Activated naive CD4-positive, alpha-beta T cell treated with anti-CD3 and anti-CD28 coated beads, Interleukin-2, amount 10 ng/mL, durations not matched to agents 5 hours and 36 hours (primary cell): ENCODE data around the gene TRIM68. TPM values are rescaled to one million over a fixed set of nuclear protein-coding genes. Genes with fewer than 3 reads are reported as not detected.

Experiments
- total RNA-seq, 2 experiments: library from RNA; stranded (reverse); gene quantifications; one replicate each; pipeline ENCODE4 v1.2.3, GENCODE V29; 2021

The TRIM68 gene, protein sequence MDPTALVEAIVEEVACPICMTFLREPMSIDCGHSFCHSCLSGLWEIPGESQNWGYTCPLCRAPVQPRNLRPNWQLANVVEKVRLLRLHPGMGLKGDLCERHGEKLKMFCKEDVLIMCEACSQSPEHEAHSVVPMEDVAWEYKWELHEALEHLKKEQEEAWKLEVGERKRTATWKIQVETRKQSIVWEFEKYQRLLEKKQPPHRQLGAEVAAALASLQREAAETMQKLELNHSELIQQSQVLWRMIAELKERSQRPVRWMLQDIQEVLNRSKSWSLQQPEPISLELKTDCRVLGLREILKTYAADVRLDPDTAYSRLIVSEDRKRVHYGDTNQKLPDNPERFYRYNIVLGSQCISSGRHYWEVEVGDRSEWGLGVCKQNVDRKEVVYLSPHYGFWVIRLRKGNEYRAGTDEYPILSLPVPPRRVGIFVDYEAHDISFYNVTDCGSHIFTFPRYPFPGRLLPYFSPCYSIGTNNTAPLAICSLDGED
- 10 to 100 TPM; 11.6 to 14.0 TPM for total RNA-seq

DNA sequence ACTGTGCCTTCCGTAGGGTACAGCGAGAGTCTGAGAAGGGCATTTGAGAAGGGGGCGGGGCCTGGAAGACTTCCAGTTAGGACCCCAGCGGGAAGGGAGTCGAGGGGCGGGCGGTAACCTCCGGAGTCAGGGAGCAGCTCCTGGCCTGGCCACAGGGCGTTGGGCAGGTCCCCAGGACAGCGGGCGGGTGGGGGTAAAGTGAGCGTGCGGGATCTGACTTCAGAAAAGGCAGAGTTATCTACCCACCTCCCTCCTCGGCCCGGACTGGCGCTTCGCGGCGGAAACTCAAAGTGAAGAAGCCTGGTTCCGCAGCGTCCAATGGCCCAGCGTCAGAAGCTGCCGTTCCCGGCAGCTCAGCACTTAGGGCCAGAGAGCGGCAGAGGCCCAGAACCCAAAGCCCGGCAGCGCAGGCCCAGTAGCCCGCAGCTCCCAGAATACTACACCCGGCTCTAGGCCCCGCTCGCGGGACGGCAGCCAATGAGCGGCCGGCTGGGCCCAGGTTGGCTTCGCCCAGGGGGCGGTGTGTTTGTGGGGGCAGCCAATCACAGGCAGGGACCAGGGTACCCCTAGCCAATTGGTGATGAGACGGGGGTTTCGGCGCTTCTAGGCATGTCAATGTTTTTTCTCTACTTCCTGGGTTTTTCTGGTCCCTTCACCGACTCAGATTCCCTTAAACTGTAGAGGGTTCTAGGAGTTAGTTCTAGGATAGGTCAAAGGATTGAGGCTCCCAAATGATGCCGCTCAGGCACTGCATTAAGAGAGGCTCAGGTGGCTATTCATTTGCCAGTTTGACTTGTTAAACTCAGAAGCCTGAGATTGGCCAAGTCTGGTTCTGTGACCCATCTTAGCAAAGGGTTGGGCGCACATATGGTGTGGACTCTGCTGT is at the start of gene TRIM68:
Gene TRIM68 (minus strand): TSS at position 451 of the 886 bp plus-strand sequence. CDS start 2,727 bp downstream, outside the sequence.

DNA sequence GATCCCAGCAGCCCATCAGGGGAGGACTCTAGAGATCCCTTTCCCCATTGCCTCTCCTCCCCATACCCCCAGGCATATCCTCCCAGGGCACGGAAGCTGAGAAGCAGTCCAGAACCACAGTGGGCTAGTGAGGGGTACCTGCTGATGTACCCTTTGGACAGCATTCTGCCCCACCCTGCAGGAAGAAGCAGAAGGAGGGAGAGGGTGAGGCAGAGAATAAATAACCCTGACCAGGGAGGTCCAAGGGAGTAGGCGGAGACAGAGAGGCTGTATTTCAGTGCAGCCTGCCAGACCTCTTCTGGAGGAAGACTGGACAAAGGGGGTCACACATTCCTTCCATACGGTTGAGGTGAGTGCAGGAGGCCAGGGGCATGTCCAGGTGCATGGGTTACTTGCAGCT is 35.7 kb upstream of the TRIM68 start, which contains the start of gene OR51E1:
Gene OR51E1 (plus strand): TSS at position 301 of the 400 bp plus-strand sequence. CDS start 8,545 bp downstream, outside the sequence.

DNA sequence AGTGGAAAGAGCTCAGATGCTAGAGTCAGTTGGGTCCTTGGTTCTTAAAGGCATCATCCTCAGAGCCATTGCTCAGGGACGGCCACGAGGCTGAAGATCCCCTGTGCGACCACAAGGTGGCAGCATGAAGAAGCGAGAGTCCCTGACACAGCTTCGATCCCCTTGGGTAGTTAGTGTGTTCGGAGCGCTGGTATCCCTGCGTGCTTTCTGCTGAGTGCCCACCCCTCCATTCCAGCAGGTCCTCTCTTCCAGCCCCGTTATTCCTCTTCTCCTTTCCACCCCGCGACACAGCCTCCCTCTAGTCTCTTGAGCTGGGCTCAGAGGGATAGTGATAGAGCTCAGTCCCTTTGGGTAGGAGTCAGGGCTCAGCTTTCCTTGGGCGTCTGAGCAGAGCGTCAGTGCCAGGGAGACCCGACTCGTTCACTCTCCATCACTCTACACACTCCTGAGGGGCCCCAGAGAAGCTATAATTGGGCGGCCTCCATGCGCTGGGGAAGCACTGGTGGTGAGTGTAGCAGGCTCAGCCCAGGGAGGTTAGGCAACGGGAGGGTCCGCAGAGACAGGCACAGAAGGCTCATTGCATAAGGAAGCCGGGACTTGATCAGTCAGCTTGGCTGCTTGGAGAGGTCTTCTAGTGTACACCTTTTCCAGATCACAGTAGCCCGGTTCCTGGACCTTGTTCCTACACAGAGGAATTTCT is 29.1 kb upstream of the TRIM68 start, which contains the start of gene OR51D1:
Gene OR51D1 (plus strand): TSS at position 516 of the 700 bp plus-strand sequence. CDS start 2,314 bp downstream, outside the sequence.

DNA sequence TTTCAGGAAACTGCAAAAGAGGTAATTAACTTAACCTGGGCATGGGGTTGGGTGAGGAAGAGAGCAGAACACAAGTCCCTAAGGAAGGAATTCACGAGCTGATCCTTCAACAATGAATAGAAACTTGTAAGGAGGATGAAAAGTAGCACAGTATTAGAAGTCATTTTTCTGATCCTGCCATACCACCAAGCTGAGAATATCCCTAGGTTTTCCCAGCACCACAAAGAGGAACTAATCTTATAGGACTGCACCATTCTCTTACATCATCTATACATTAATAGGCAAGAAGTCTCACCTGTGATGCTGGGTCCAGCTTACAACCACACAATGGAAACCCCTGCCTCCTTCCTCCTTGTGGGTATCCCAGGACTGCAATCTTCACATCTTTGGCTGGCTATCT is 14.3 kb downstream of the TRIM68 start, which contains the start of gene OR52I1:
Gene OR52I1 (plus strand): TSS at position 301 of the 400 bp plus-strand sequence. CDS start 0 bp downstream, at position 301.

DNA sequence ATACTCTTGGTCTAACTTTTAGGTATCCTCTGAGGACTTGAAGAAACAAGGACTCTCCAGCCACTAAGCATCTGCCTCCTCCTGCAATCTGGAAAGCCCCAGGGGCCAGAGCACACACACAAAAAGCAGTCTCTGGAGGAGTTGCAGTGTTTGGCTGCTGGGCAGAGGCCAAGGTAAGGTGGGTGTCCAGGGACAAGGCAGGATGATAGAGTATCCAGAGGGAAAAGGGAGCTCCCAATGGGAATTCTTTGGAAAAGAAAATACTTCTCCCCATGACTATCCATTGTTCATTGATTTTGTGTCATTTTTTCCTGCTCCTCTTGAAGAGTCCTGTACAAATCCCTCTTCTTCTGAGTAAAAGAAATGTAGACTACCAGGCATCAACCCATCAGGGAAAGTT is 26.6 kb downstream of the TRIM68 start, which contains the start of gene OR52I2:
Gene OR52I2 (plus strand): TSS at position 301 of the 400 bp plus-strand sequence.

Other genes starting within 250 kb of the TRIM68 start
- not detected for gene OR52B4, start 239.8 kb downstream of the TRIM68 start, total RNA-seq
- gene TRIM21, start 214.5 kb downstream of the TRIM68 start, total RNA-seq, result 10 to 100 TPM; 50.7 to 51.9 TPM
- gene OR52K2, start 158.9 kb downstream of the TRIM68 start, total RNA-seq, result not detected
- gene OR52K1, start 125.6 kb downstream of the TRIM68 start, total RNA-seq, result not detected
- not detected for gene OR52M1, start 63.0 kb downstream of the TRIM68 start, total RNA-seq
- not detected for gene OR52I2, start 26.5 kb downstream of the TRIM68 start, total RNA-seq
- not detected for gene OR52I1, start 14.2 kb downstream of the TRIM68 start, total RNA-seq
- gene OR51D1, start 29.2 kb upstream of the TRIM68 start, total RNA-seq, result not detected
- not detected for gene OR51E1, start 35.8 kb upstream of the TRIM68 start, total RNA-seq
- gene OR51E2, start 89.6 kb upstream of the TRIM68 start, total RNA-seq, result not detected
- not detected for gene MMP26, start 96.6 kb upstream of the TRIM68 start, total RNA-seq
- gene OR51F1, start 161.7 kb upstream of the TRIM68 start, total RNA-seq, result not detected
- gene OR52R1, start 196.1 kb upstream of the TRIM68 start, total RNA-seq, result not detected
- not detected for gene OR51F2, start 213.1 kb upstream of the TRIM68 start, total RNA-seq
- gene OR51S1, start 241.0 kb upstream of the TRIM68 start, total RNA-seq, result not detected